ENCODE data around the gene AGAP6.
"Not testable (repeated sequence)": the region's sequence is repeated elsewhere in the genome, so short reads cannot be mapped to it uniquely, and the experiment has no call there.

Gene AGAP6

GRCh38 chr10:50025627-50026026, 37.4 kb downstream of the AGAP6 start:
- DNase-seq (ENCODE audit: low read depth, low spot score), result no peak
- H3K36me3 ChIP-seq (ENCODE audit: control insufficient read depth, insufficient read depth, low read length), result no peaks in the 10 kb centered on the region
- H3K4me3 ChIP-seq (ENCODE audit: low read length), result no peak overlapping the region
- no peaks in the 10 kb centered on the region for H3K27me3 ChIP-seq (ENCODE audit: control insufficient read depth, insufficient read depth, low read length)
- H3K27ac ChIP-seq (ENCODE audit: low read length), result no peak overlapping the region
- WGBS (ENCODE audit: insufficient coverage, insufficient read length), result no CpG with 5 or more reads among the region's 14 CpGs
- no peaks in the 10 kb centered on the region for H3K9me3 ChIP-seq (ENCODE audit: control insufficient read depth, insufficient read depth, low read length)
- no peaks in the 10 kb centered on the region for H3K4me1 ChIP-seq (ENCODE audit: control insufficient read depth, insufficient read depth, low read length)

- Histone ChIP-seq H3K27me3 (ENCODE audit: control insufficient read depth, insufficient read depth, low read length) (no peaks in the 10 kb centered on the region), H3K4me3 (ENCODE audit: low read length) (no peak overlapping the region), H3K36me3 (ENCODE audit: control insufficient read depth, insufficient read depth, low read length) (no peaks in the 10 kb centered on the region), H3K27ac (ENCODE audit: low read length) (no peak overlapping the region), H3K9me3 (ENCODE audit: control insufficient read depth, insufficient read depth, low read length) (no peaks in the 10 kb centered on the region), H3K4me1 (ENCODE audit: control insufficient read depth, insufficient read depth, low read length) (no peaks in the 10 kb centered on the region)
- DNase-seq (ENCODE audit: low read depth, low spot score), result no peak
- no CpG with 5 or more reads among the region's 13 CpGs for WGBS (ENCODE audit: insufficient coverage, insufficient read length)
Observed at GRCh38 chr10:50027195-50027594, 39.0 kb downstream of the AGAP6 start.

GRCh38 chr10:50033481-50033880, 45.3 kb downstream of the AGAP6 start:
- no CpG with 5 or more reads among the region's 3 CpGs for WGBS (ENCODE audit: insufficient coverage, insufficient read length)
- no peak for DNase-seq (ENCODE audit: low read depth, low spot score)
- Histone ChIP-seq H3K9me3 (ENCODE audit: control insufficient read depth, insufficient read depth, low read length) (no peaks in the 10 kb centered on the region), H3K27me3 (ENCODE audit: control insufficient read depth, insufficient read depth, low read length) (no peaks in the 10 kb centered on the region), H3K27ac (ENCODE audit: low read length) (no peak overlapping the region), H3K36me3 (ENCODE audit: control insufficient read depth, insufficient read depth, low read length) (no peaks in the 10 kb centered on the region), H3K4me1 (ENCODE audit: control insufficient read depth, insufficient read depth, low read length) (no peaks in the 10 kb centered on the region), H3K4me3 (ENCODE audit: low read length) (no peak overlapping the region)

- WGBS (ENCODE audit: insufficient coverage, insufficient read length), result no CpG with 5 or more reads among the region's 4 CpGs
- not testable (repeated sequence) for H3K27ac ChIP-seq (ENCODE audit: low read length); H3K9me3 ChIP-seq (ENCODE audit: control insufficient read depth, insufficient read depth, low read length); H3K27me3 ChIP-seq (ENCODE audit: control insufficient read depth, insufficient read depth, low read length); H3K36me3 ChIP-seq (ENCODE audit: control insufficient read depth, insufficient read depth, low read length); H3K4me3 ChIP-seq (ENCODE audit: low read length); H3K4me1 ChIP-seq (ENCODE audit: control insufficient read depth, insufficient read depth, low read length); DNase-seq (ENCODE audit: low read depth, low spot score)
Observed at GRCh38 chr10:50035337-50035736, 47.1 kb downstream of the AGAP6 start.

- no CpG with 5 or more reads among the region's 5 CpGs for WGBS (ENCODE audit: insufficient coverage, insufficient read length)
- DNase-seq (ENCODE audit: low read depth, low spot score), result no peak
- no peaks in the 10 kb centered on the region for H3K4me1 ChIP-seq (ENCODE audit: control insufficient read depth, insufficient read depth, low read length)
- no peak overlapping the region for H3K27ac ChIP-seq (ENCODE audit: low read length)
- no peaks in the 10 kb centered on the region for H3K27me3 ChIP-seq (ENCODE audit: control insufficient read depth, insufficient read depth, low read length)
- H3K9me3 ChIP-seq (ENCODE audit: control insufficient read depth, insufficient read depth, low read length), result no peaks in the 10 kb centered on the region
- no peaks in the 10 kb centered on the region for H3K36me3 ChIP-seq (ENCODE audit: control insufficient read depth, insufficient read depth, low read length)
- H3K4me3 ChIP-seq (ENCODE audit: low read length), result no peak overlapping the region
Observed at GRCh38 chr10:50044941-50045664, 56.9 kb downstream of the AGAP6 start.

GRCh38 chr10:50046457-50046856, 58.3 kb downstream of the AGAP6 start:
- H3K9me3 ChIP-seq (ENCODE audit: control insufficient read depth, insufficient read depth, low read length); DNase-seq (ENCODE audit: low read depth, low spot score); H3K27me3 ChIP-seq (ENCODE audit: control insufficient read depth, insufficient read depth, low read length); H3K4me3 ChIP-seq (ENCODE audit: low read length); H3K36me3 ChIP-seq (ENCODE audit: control insufficient read depth, insufficient read depth, low read length); H3K4me1 ChIP-seq (ENCODE audit: control insufficient read depth, insufficient read depth, low read length); H3K27ac ChIP-seq (ENCODE audit: low read length): not testable (repeated sequence)
- no CpG with 5 or more reads among the region's 9 CpGs for WGBS (ENCODE audit: insufficient coverage, insufficient read length)

GRCh38 chr10:50047594-50047993, 59.4 kb downstream of the AGAP6 start:
- WGBS (ENCODE audit: insufficient coverage, insufficient read length), result no CpG with 5 or more reads among the region's 5 CpGs

GRCh38 chr10:50051995-50052660, 63.9 kb downstream of the AGAP6 start:
- WGBS (ENCODE audit: insufficient coverage, insufficient read length), result no CpG with 5 or more reads among the region's 3 CpGs

More at GRCh38 chr10:50047594-50047993, 59.4 kb downstream of the AGAP6 start:
- not testable (repeated sequence) for H3K9me3 ChIP-seq (ENCODE audit: control insufficient read depth, insufficient read depth, low read length); DNase-seq (ENCODE audit: low read depth, low spot score); H3K4me1 ChIP-seq (ENCODE audit: control insufficient read depth, insufficient read depth, low read length); H3K4me3 ChIP-seq (ENCODE audit: low read length); H3K27me3 ChIP-seq (ENCODE audit: control insufficient read depth, insufficient read depth, low read length); H3K27ac ChIP-seq (ENCODE audit: low read length); H3K36me3 ChIP-seq (ENCODE audit: control insufficient read depth, insufficient read depth, low read length)

GRCh38 chr10:50052778-50053376, 64.7 kb downstream of the AGAP6 start:
- no CpG with 5 or more reads among the region's 6 CpGs for WGBS (ENCODE audit: insufficient coverage, insufficient read length)
- not testable (repeated sequence) for H3K27me3 ChIP-seq (ENCODE audit: control insufficient read depth, insufficient read depth, low read length); DNase-seq (ENCODE audit: low read depth, low spot score); H3K4me1 ChIP-seq (ENCODE audit: control insufficient read depth, insufficient read depth, low read length); H3K27ac ChIP-seq (ENCODE audit: low read length); H3K4me3 ChIP-seq (ENCODE audit: low read length); H3K36me3 ChIP-seq (ENCODE audit: control insufficient read depth, insufficient read depth, low read length); H3K9me3 ChIP-seq (ENCODE audit: control insufficient read depth, insufficient read depth, low read length)

More at GRCh38 chr10:50051995-50052660, 63.9 kb downstream of the AGAP6 start:
- not testable (repeated sequence) for DNase-seq (ENCODE audit: low read depth, low spot score); H3K9me3 ChIP-seq (ENCODE audit: control insufficient read depth, insufficient read depth, low read length); H3K27ac ChIP-seq (ENCODE audit: low read length); H3K27me3 ChIP-seq (ENCODE audit: control insufficient read depth, insufficient read depth, low read length); H3K4me1 ChIP-seq (ENCODE audit: control insufficient read depth, insufficient read depth, low read length); H3K4me3 ChIP-seq (ENCODE audit: low read length); H3K36me3 ChIP-seq (ENCODE audit: control insufficient read depth, insufficient read depth, low read length)

GRCh38 chr10:50055494-50056292, 67.5 kb downstream of the AGAP6 start:
- DNase-seq (ENCODE audit: low read depth, low spot score); H3K36me3 ChIP-seq (ENCODE audit: control insufficient read depth, insufficient read depth, low read length); H3K27me3 ChIP-seq (ENCODE audit: control insufficient read depth, insufficient read depth, low read length); H3K4me1 ChIP-seq (ENCODE audit: control insufficient read depth, insufficient read depth, low read length); H3K4me3 ChIP-seq (ENCODE audit: low read length); H3K27ac ChIP-seq (ENCODE audit: low read length); H3K9me3 ChIP-seq (ENCODE audit: control insufficient read depth, insufficient read depth, low read length): not testable (repeated sequence)
- WGBS (ENCODE audit: insufficient coverage, insufficient read length), result no CpG with 5 or more reads among the region's 5 CpGs

Data from iPS DF 6.9 (cell line).